H1 (cell line): ENCODE results near the gene C1D. TPM values are rescaled to one million over a fixed set of nuclear protein-coding genes. Genes with fewer than 3 reads are reported as not detected.

Experiments used
- CTCF ChIA-PET: fragments of 300-600 bp; sonication (Branson Sonifier 250); formaldehyde crosslinking; loops from one replicate; lab custom pipeline; 2021; ENCODE audit not compliant: partially characterized antibody; lab: Charles Lee
- POLR2A ChIA-PET: fragments of 300-600 bp; sonication (Branson Sonifier 250); formaldehyde crosslinking; loops from one replicate; lab custom pipeline; 2021; ENCODE audit warnings: inconsistent platforms; ENCODE audit not compliant: partially characterized antibody; lab: Charles Lee
- DNase-seq, 2 experiments: peaks; one replicate each; pipeline versions ENCODE4 v3.0.0 to v3.0.0-alpha.2; 2010 to 2022; ENCODE audit warnings: low spot score in 2 of 2, low read depth in 1 of 2, mixed read lengths in 1 of 2
- FAIRE-seq: peaks from 2 replicates; lab custom pipeline; 2011; peaks lifted over from hg19 to GRCh38; lab: Jason Lieb, UNC
- H2AFZ ChIP-seq: 2 replicates; pipeline ENCODE4 v1.8.1; 2012; ENCODE audit warnings: low read length, inconsistent platforms
- H2AK5ac ChIP-seq: 2 replicates; pipeline ENCODE4 v1.6.1; 2013; ENCODE audit warnings: low read depth, low read length
- H2BK120ac ChIP-seq: replicated peaks from 2 replicates; pipeline ENCODE3; 2013; ENCODE audit warnings: low read depth, low read length, inconsistent platforms
- H2BK12ac ChIP-seq: 2 replicates; pipeline ENCODE4 v1.6.1; 2013; ENCODE audit warnings: low read depth, low read length
- H2BK15ac ChIP-seq: 2 replicates; pipeline ENCODE4 v1.6.1; 2013; ENCODE audit warnings: low read length
- H2BK20ac ChIP-seq: 2 replicates; pipeline ENCODE4 v1.6.1; 2013; ENCODE audit warnings: low read length
- H2BK5ac ChIP-seq: 2 replicates; pipeline ENCODE4 v1.6.1; 2013; ENCODE audit warnings: low read depth, low read length
- H3K14ac ChIP-seq: 2 replicates; pipeline ENCODE4 v1.6.1; 2013; ENCODE audit warnings: inconsistent platforms; ENCODE audit not compliant: insufficient read length
- H3K18ac ChIP-seq: 2 replicates; pipeline ENCODE4 v1.6.1; 2013; ENCODE audit warnings: low read length; ENCODE audit errors: extremely low read depth
- H3K23ac ChIP-seq: 2 replicates; pipeline ENCODE4 v1.6.1; 2013; ENCODE audit warnings: inconsistent platforms; ENCODE audit not compliant: insufficient read length
- H3K23me2 ChIP-seq: 2 replicates; pipeline ENCODE4 v1.6.1; 2013; ENCODE audit warnings: low read depth, low read length
- H3K27ac ChIP-seq: 2 replicates; pipeline ENCODE4 v1.6.1; 2011; ENCODE audit warnings: low read depth, low read length, inconsistent platforms
- H3K27me3 ChIP-seq, 4 experiments: replicated peaks in 1 of 4; 1 replicate in 1 of 4; 2 replicates in 3 of 4; pipeline versions ENCODE4 v1.6.1 to v1.8.1; 2011 to 2013; ENCODE audit warnings: low read length in 3 of 4, mild to moderate bottlenecking in 3 of 4, inconsistent platforms in 2 of 4, mixed read lengths in 2 of 4, moderate library complexity in 1 of 4; ENCODE audit not compliant: control insufficient read depth in 3 of 4, insufficient read depth in 3 of 4; ENCODE audit errors: extremely low read depth in 1 of 4
- H3K36me3 ChIP-seq, 4 experiments: 2 replicates each; pipeline versions ENCODE4 v1.6.1 to v1.8.1; 2011 to 2013; ENCODE audit warnings: mild to moderate bottlenecking in 4 of 4, low read length in 3 of 4, moderate library complexity in 2 of 4, control low read depth in 1 of 4, inconsistent platforms in 1 of 4; ENCODE audit not compliant: insufficient read depth in 4 of 4, control insufficient read depth in 2 of 4
- H3K4ac ChIP-seq: replicated peaks from 2 replicates; pipeline ENCODE3; 2013; ENCODE audit warnings: low read length, low read depth, mixed read lengths, inconsistent platforms; ENCODE audit not compliant: insufficient read length
- H3K4me1 ChIP-seq, 4 experiments: replicated peaks in 1 of 4; 1 replicate in 1 of 4; 2 replicates in 3 of 4; pipeline versions ENCODE4 v1.6.1 to v1.8.1; 2011 to 2013; ENCODE audit warnings: low read length in 3 of 4, inconsistent platforms in 2 of 4, mixed read lengths in 1 of 4; ENCODE audit not compliant: insufficient read depth in 4 of 4, control insufficient read depth in 3 of 4
- H3K4me2 ChIP-seq, 2 experiments: 2 replicates each; pipeline versions ENCODE4 v1.6.1 to v1.8.1; 2011 to 2013; ENCODE audit warnings: low read depth in 2 of 2, low read length in 2 of 2, control low read depth in 1 of 2, inconsistent platforms in 1 of 2, mild to moderate bottlenecking in 1 of 2; ENCODE audit not compliant: insufficient read depth in 1 of 2
- H3K4me3 ChIP-seq, 4 experiments: fragments of 200-600, 300-600 bp in 1 of 4; sonication (generic), shearing (Covaris generic), sonication (Bioruptor Twin) in 1 of 4; 2 replicates each; pipeline versions ENCODE4 v1.5.1 to v1.8.1; 2011 to 2016; ENCODE audit warnings: low read length in 4 of 4, low read depth in 3 of 4, control low read depth in 2 of 4, inconsistent platforms in 2 of 4, mild to moderate bottlenecking in 2 of 4, mixed read lengths in 1 of 4, moderate library complexity in 1 of 4; ENCODE audit not compliant: insufficient read depth in 2 of 4; ENCODE audit errors: extremely low read depth in 1 of 4
- H3K56ac ChIP-seq: replicated peaks from 2 replicates; pipeline ENCODE3; 2013; ENCODE audit warnings: low read depth, mild to moderate bottlenecking, mixed read lengths, low read length, inconsistent platforms; ENCODE audit not compliant: insufficient read length
- H3K79me1 ChIP-seq: 2 replicates; pipeline ENCODE4 v1.6.1; 2013; ENCODE audit warnings: low read depth, low read length, control low read depth
- H3K79me2 ChIP-seq, 2 experiments: 2 replicates each; pipeline versions ENCODE4 v1.6.1 to v1.8.1; 2012 to 2013; ENCODE audit warnings: low read length in 2 of 2, mild to moderate bottlenecking in 2 of 2, inconsistent platforms in 1 of 2; ENCODE audit not compliant: insufficient read depth in 2 of 2, control insufficient read depth in 1 of 2
- H3K9ac ChIP-seq, 4 experiments: replicated peaks in 1 of 4; 1 replicate in 1 of 4; 2 replicates in 3 of 4; pipeline versions ENCODE4 v1.6.1 to v1.8.1; 2011 to 2013; ENCODE audit warnings: low read depth in 3 of 4, low read length in 3 of 4, control low read depth in 2 of 4, mild to moderate bottlenecking in 2 of 4, moderate library complexity in 2 of 4, inconsistent platforms in 1 of 4; ENCODE audit errors: extremely low read depth in 1 of 4
- H3K9me3 ChIP-seq, 2 experiments: 2 replicates each; pipeline versions ENCODE4 v1.6.1 to v1.8.1; 2012 to 2013; ENCODE audit warnings: mild to moderate bottlenecking in 2 of 2, moderate library complexity in 2 of 2, control low read depth in 1 of 2, inconsistent platforms in 1 of 2, low read depth in 1 of 2, low read length in 1 of 2, mixed read lengths in 1 of 2; ENCODE audit not compliant: insufficient read depth in 2 of 2
- H4K20me1 ChIP-seq, 2 experiments: replicated peaks in 1 of 2; 2 replicates each; pipeline versions ENCODE3 to v1.8.1; 2011 to 2013; ENCODE audit warnings: inconsistent platforms in 2 of 2, low read length in 2 of 2, mild to moderate bottlenecking in 1 of 2; ENCODE audit not compliant: insufficient read depth in 2 of 2, control insufficient read depth in 1 of 2
- H4K5ac ChIP-seq: 2 replicates; pipeline ENCODE4 v1.6.1; 2013; ENCODE audit warnings: low read length, low read depth, mixed read lengths, inconsistent platforms; ENCODE audit not compliant: insufficient read length
- H4K8ac ChIP-seq: 2 replicates; pipeline ENCODE4 v1.8.0; 2013; ENCODE audit warnings: mild to moderate bottlenecking, moderate library complexity, low read length, inconsistent platforms; ENCODE audit not compliant: insufficient read depth; ENCODE audit errors: extremely low read depth
- H4K91ac ChIP-seq: replicated peaks from 2 replicates; pipeline ENCODE3; 2013; ENCODE audit warnings: low read length, mixed read lengths, inconsistent platforms; ENCODE audit not compliant: insufficient read length
- CHD2 ChIP-seq: IDR thresholded peaks from 2 replicates; pipeline ENCODE4 v1.6.1; 2012; ENCODE audit warnings: low read length, improper control_type of control experiment
- E2F6 ChIP-seq: IDR thresholded peaks from 2 replicates; pipeline ENCODE4 v1.6.1; 2012; ENCODE audit warnings: inconsistent platforms
- EZH2 ChIP-seq: fragments of 200-600 bp; sonication (generic); IDR thresholded peaks from 2 replicates; pipeline ENCODE4 v1.7.1; 2012; ENCODE audit warnings: low read depth, mild to moderate bottlenecking, moderate library complexity, low read length, inconsistent platforms; ENCODE audit not compliant: severe bottlenecking
- JUN ChIP-seq: IDR thresholded peaks from 2 replicates; pipeline ENCODE4 v1.6.1; 2011; ENCODE audit warnings: low read depth, mild to moderate bottlenecking, improper control_type of control experiment, low read length
- POU5F1 ChIP-seq: IDR thresholded peaks from 2 replicates; pipeline ENCODE4 v1.6.1; 2011; ENCODE audit warnings: low read depth, mild to moderate bottlenecking, low read length, moderate library complexity
- RBBP5 ChIP-seq: IDR thresholded peaks from 2 replicates; pipeline ENCODE4 v1.7.1; 2012; ENCODE audit warnings: low read depth, mild to moderate bottlenecking, inconsistent platforms, low read length, moderate library complexity, borderline replicate concordance
- RNF2 ChIP-seq: fragments of 200-900, 300-1000 bp; sonication (generic); IDR thresholded peaks from 2 replicates; pipeline ENCODE4 v1.7.1; 2016; ENCODE audit warnings: borderline replicate concordance, low read depth, mild to moderate bottlenecking, antibody characterized with exemption, low read length; ENCODE audit not compliant: poor library complexity, severe bottlenecking; ENCODE audit errors: missing control alignments
- SIRT6 ChIP-seq: IDR thresholded peaks from one replicate; pipeline ENCODE4 v1.7.1; 2012; ENCODE audit warnings: low read length, inconsistent platforms
- SP4 ChIP-seq: IDR thresholded peaks from 2 replicates; pipeline ENCODE4 v1.6.1; 2012; ENCODE audit warnings: low read length, inconsistent platforms
- YY1 ChIP-seq: IDR thresholded peaks from 2 replicates; pipeline ENCODE4 v1.6.1; 2011; ENCODE audit warnings: low read depth, mild to moderate bottlenecking, low read length
- WGBS, 2 experiments: shearing (Covaris generic) in 1 of 2; methylation state at CpG; one replicate each; pipeline versions ENCODE4 v1.1.6 to v1.1.7; 2013 to 2015; ENCODE audit warnings: low lambda C conversion rate in 2 of 2, mixed read lengths in 2 of 2, inconsistent platforms in 1 of 2, low coverage in 1 of 2, missing lambda C conversion rate in 1 of 2; ENCODE audit not compliant: insufficient replicate concordance in 2 of 2, insufficient coverage in 1 of 2, insufficient read length in 1 of 2; ENCODE audit errors: extremely low coverage in 1 of 2, missing lambda C conversion rate in 1 of 2; 5-methylcytosine and 5-hydroxymethylcytosine counted together
- polyA plus RNA-seq, 7 experiments: library from polyadenylated mRNA; depleted of rRNA in 3 of 7; stranded (reverse) in 5 of 7; unstranded in 2 of 7; fragments of >200 nt in 5 of 7; fragments of 200-250 nt in 2 of 7; gene quantifications; 1 replicate in 5 of 7; 2 replicates in 1 of 7; 4 replicates in 1 of 7; pipeline versions ENCODE4 v1.2.1 to v1.2.3, GENCODE V29; 2011 to 2013; ENCODE audit warnings: missing spikeins in 2 of 7, mixed read lengths in 2 of 7
- total RNA-seq: library from RNA; stranded (reverse); fragmentation: NEBNext Ultra II Directional; extraction: Animal tissue kit (Norgen Biotek cat#: 25700); gene quantifications from 2 replicates; pipeline ENCODE4 v1.2.1, GENCODE V29; 2021

The C1D gene
- total and polyA plus RNA-seq, 2 of the 8 experiments (the other 6 are each of a cell fraction or from before 2014, with no cell fraction given), result 17.5 to 24.1 TPM

GRCh38 chr2:68052717-68053422 lies 9.9 kb downstream of the C1D start:
- ChIA-PET POLR2A (interaction anchor here (2.3 kb wide), 1 partner anchor 10 kb away, joined by 15 read pairs; the partner anchor contains the start of gene C1D), CTCF (interaction anchor here (0.6 kb wide), 1 partner anchor 252 kb away, joined by 4 read pairs; no protein-coding TSS in a partner anchor)
- DNase-seq (no peak), FAIRE-seq (no peak)
- Histone ChIP-seq H4K20me1 (peaks cover 2 to 9% of the 10 kb centered on the region in 2 experiments), H4K5ac (no peak overlapping the region), H2AFZ (no peak overlapping the region), H3K18ac (no peak overlapping the region), H3K9me3 (no peaks in the 10 kb centered on the region), H3K79me2 (peaks cover 8 to 95% of the 10 kb centered on the region in 2 experiments; a peak in 3 of 4 replicates), H3K4me3 (no peak overlapping the region), H3K27me3 (no peaks in the 10 kb centered on the region), H2BK15ac (no peak overlapping the region), H2BK120ac (no peak overlapping the region), H3K23ac (no peak overlapping the region), H3K27ac (no peak overlapping the region), H3K9ac (peak overlapping the region in 2 of 4 experiments; percentile 10 to 34; a peak in 2 of 7 replicates), H3K4me2 (no peak overlapping the region), H3K36me3 (no peaks in the 10 kb centered on the region), H2AK5ac (no peak overlapping the region), H2BK12ac (no peak overlapping the region), H3K4me1 (no peaks in the 10 kb centered on the region), H3K56ac (no peak overlapping the region), H4K8ac (no peak overlapping the region), H2BK20ac (no peak overlapping the region), H3K14ac (no peak overlapping the region), H4K91ac (no peak overlapping the region), H3K4ac (no peak overlapping the region), H2BK5ac (no peak overlapping the region), H3K23me2 (no peaks in the 10 kb centered on the region), H3K79me1 (peaks cover 10% of the 10 kb centered on the region; the same call in 1 of the 2 replicates)
- 89% methylated on average over 6 of the region's 6 CpGs; no CpG with 5 or more reads in 1 of the 2 experiments for WGBS, 2 experiments
- TF ChIP-seq EZH2 (no peak), YY1 (no peak), SP4 (no peak), POU5F1 (no peak), SIRT6 (no peak), RBBP5 (no peak), CHD2 (no peak), E2F6 (no peak), JUN (no peak), RNF2 (no peak)
